Colon (tissue), 2 donors: ENCODE measurements around the gene SMTNL2.
"Not testable (repeated sequence)": the region's sequence is repeated elsewhere in the genome, so short reads cannot be mapped to it uniquely, and the experiment has no call there.

Source experiments
- FAIRE-seq: peaks from 2 replicates; lab custom pipeline; 2012; peaks lifted over from hg19 to GRCh38; lab: Jason Lieb, UNC
- donor health status: control.
- donor health status: control.

The SMTNL2 gene

GRCh38 chr17:4585638-4585994 lies 1.3 kb downstream of the SMTNL2 start:
- no peak for FAIRE-seq

- FAIRE-seq = no peak
Observed at GRCh38 chr17:4586043-4586442, 1.7 kb downstream of the SMTNL2 start.

GRCh38 chr17:4587195-4587594 lies 2.9 kb downstream of the SMTNL2 start:
- no peak for FAIRE-seq

GRCh38 chr17:4587803-4588202 lies 3.5 kb downstream of the SMTNL2 start:
- FAIRE-seq = no peak

- no peak for FAIRE-seq
Observed at GRCh38 chr17:4588391-4588790, 4.1 kb downstream of the SMTNL2 start.

- FAIRE-seq = no peak
Observed at GRCh38 chr17:4588898-4589625, 4.7 kb downstream of the SMTNL2 start.

GRCh38 chr17:4590042-4590441 lies 5.7 kb downstream of the SMTNL2 start:
- not testable (repeated sequence) for FAIRE-seq

GRCh38 chr17:4590981-4591453 lies 6.7 kb downstream of the SMTNL2 start:
- no peak for FAIRE-seq

GRCh38 chr17:4591529-4591928 lies 7.2 kb downstream of the SMTNL2 start:
- no peak for FAIRE-seq

GRCh38 chr17:4592240-4593005 lies 8.1 kb downstream of the SMTNL2 start:
- no peak for FAIRE-seq

GRCh38 chr17:4593021-4593421 lies 8.7 kb downstream of the SMTNL2 start:
- FAIRE-seq = no peak

- no peak for FAIRE-seq
Observed at GRCh38 chr17:4594406-4594805, 10.1 kb downstream of the SMTNL2 start.

GRCh38 chr17:4594931-4595684 lies 10.8 kb downstream of the SMTNL2 start:
- no peak for FAIRE-seq

- FAIRE-seq = not testable (repeated sequence)
Observed at GRCh38 chr17:4595685-4596342, 11.5 kb downstream of the SMTNL2 start.

- no peak for FAIRE-seq
Observed at GRCh38 chr17:4596636-4597380, 12.5 kb downstream of the SMTNL2 start.

- FAIRE-seq = no peak
Observed at GRCh38 chr17:4597975-4598374, 13.6 kb downstream of the SMTNL2 start.

- FAIRE-seq = no peak
Observed at GRCh38 chr17:4598776-4599504, 14.6 kb downstream of the SMTNL2 start.

GRCh38 chr17:4599505-4600281 lies 15.4 kb downstream of the SMTNL2 start:
- no peak for FAIRE-seq

GRCh38 chr17:4600563-4600962 lies 16.2 kb downstream of the SMTNL2 start:
- no peak for FAIRE-seq

- FAIRE-seq = no peak
Observed at GRCh38 chr17:4601326-4601725, 17.0 kb downstream of the SMTNL2 start.
